GM21717 (cell line): Measurements from ENCODE around the gene HOXC10.

Experiments used
- ATAC-seq: cut with Tn5 transposase; IDR thresholded peaks from one replicate; pipeline ENCODE4 v1.9.1; 2021; ENCODE audit warnings: mild to moderate bottlenecking, moderate library complexity; ENCODE audit not compliant: unreplicated experiment

The HOXC10 gene

DNA sequence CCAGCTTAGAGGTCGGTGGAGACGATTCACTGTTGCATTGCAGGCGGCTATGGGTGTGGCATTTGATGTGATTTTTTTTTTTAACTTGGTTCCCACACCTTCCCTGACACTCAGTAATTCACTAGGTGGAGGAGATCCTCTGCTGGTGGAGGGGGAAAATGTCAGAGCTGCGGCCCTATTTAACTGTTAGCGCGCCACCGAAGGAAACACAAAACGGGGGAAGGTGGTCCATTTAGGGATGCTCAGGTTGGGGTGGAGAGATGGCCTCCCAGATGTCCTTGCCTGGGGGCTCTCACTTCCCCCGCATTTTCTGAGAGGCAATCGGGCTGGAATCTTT lies 34.5 kb upstream of the HOXC10 start:
- no peak for ATAC-seq

DNA sequence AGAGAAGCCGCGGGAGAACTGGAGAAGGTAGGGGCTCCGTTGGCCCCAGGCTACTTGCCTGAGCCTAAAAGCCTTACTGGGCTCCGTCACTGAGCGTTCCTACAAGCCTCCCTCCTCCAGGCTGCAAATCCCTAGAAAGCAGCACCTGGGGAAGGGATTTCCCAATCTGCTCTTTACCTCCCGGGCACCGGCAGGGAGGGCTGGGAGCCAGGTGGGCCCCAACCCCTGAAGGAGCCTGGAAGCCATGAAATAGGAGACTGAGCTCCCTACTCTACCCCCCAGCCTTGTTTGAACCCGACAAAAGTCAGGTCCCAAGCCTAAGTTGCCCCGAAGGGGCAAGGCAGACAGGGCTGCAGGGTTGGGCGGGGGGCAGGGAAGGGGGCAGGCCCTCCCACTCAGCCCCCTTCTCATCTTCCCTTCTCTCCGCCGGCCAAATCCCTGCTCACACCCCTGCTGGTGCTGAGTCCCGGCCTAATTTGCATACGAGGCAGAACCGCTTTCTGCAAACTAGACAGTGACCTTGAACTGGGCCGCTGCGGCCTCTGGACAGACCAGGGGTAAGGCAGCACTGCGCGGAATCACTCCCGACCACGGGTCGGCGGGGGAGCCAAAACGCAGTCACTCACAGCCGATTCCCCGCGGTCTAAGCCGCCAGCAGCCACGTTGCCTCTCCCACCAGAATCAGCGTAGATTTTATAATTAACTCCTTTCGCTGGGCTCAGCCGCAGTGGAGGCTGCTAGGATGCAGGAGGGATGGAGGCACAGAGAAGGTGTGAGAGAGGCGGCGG lies 34.0 kb upstream of the HOXC10 start:
- ATAC-seq: no peak

DNA sequence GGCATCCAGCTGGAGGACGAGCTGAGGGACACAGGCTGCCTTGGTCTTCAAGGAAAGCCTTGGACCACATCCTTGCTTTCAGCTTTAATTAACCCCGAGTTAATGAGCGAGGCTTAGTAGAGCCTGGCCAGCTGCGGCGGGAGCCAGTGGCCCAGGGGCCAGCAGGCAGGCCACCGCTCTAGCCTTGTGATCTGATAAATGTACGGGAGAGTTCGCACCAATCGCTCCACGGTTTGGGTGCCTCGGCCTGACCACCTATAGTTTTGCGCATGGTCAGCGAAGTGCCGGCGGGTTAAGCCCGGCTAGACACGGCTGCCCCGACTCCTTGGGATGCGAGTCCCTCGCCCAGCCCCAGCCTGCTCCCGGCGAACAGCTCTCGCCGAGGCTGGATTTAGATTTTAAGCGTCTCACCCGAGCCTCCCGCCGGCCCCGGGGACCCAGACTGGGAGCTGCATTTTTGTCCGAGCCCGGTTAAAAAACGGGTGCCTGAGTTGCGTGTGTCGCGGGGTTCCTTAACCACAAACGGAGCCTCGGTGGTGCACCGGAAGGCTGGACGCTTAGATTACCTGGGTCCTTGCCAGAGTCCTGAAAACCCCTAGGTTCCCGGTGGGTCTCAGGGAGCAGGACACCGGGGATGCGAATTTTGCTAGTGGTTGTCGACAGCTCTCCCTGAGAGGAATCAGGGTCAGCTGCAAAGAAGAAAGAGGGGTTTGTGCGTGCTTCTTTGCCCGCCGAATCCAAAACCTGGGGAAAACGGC lies 33.2 kb upstream of the HOXC10 start:
- no peak for ATAC-seq

DNA sequence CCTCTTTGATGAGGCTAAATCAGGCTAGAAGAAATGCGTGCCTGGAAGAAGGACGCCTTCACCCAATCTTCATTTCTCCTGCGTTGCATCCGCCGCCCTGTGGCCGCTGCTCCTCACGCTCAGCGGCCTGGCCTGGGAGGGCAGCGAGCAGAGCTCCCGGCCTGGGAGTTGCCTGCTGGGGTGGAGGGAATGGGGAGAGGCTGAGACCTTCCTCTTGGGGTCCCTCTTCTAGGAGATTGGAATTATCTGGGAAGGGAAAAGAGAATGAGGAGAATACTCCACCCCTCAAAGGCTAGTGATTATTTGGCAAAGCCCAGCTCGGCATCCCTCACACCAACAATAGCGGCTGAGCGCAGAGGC lies 32.6 kb upstream of the HOXC10 start:
- ATAC-seq: no peak

DNA sequence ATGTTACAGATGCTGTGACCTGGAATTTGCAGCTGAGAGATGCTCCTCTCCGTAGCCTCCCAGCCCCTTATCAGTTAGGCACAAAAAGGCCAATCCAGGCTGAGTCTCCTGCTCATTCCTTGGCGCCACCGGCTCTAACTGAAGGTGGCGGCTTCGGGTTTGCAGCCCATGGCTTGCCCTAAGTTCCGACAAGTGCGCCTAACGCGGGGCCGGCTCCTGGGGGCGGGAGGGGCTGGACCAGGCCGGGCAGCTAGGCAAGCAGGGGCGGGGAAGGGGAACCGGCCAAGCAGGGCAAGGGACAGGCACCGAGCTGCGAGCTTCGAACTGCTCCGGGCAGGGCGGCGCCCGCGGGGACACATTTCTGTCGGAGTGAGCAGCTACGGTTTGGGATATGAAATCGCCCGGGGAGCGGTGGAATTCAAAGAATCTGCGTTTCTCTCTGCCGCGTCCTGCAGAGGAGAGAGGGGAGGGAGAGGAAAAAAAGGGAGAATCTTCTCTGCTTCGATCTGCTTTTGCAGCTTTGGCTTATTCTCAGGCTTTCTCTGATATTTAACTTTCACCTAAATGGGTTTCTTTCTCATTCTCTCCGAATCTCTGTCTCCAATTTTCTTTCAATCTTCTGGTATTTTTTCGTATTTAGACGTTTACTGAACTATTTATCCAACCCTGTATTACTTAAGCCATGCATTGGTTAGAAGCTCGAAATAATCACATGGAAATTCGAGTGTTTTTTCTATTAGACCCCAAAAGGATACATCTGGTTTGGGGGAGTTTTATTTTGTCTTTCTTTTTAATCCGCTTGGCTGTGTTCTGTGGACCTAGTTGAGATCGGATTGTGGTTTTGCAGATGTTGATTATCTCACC lies 31.8 kb upstream of the HOXC10 start:
- no peak for ATAC-seq

DNA sequence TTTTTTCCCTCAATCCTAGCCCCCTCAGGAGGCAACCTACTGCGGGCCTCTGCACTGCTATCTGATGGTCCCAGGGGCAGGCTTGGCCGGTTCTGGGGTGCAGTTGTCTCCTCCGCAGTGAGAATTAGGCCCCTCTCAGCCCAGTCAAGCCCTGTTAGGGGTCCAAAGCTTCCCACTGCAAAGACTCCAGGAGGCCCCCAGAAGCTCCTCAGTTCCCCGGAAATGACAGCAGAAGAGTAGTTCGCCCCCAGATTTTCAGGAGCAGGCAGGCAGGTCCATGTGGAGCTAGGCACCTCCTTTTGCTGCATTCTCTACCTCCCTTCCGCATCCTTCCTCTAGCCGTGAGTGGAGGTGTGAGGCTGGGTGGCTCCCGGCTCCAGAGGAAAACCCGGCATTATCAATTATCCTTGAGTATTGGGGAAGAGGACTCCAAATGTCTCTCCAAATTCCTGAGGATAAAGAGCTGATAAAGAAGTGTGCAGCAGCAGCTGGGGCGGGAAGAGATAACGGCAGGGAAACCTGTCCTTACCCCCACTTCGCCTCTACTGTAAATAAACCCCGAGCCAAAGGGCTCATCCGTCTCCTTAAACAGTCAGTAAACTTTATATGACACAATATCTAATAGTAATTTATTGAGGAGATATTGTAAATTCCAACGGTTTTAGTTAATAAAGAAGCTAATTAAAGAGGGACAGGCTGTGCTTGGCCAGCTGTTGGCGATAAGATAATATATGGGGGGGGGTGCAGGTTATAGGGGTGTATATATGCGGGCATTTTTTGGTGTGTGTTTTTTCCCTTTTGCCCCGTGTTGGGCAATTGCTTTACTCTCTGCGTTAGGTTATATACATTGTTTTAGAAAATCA lies 30.9 kb upstream of the HOXC10 start:
- no peak for ATAC-seq

DNA sequence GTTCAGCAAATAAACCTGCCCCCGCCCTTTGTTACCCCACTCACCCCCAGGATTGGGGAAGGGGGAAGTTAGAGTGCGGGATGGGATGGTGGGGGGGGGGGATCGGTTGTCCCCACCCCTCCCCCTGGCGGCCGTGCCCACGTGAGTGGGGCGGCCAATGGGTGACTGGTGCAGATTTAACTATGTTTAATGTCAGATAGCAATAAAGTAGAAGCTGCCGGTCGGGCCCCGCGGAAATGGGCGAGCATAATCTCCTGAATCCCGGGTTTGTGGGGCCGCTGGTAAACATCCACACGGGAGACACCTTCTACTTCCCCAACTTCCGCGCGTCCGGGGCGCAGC lies 30.3 kb upstream of the HOXC10 start, which contains the start of gene HOXC12:
Gene HOXC12 (plus strand): TSS at position 210 of the 342 bp plus-strand sequence. CDS start 27 bp downstream, at position 237.
- no peak for ATAC-seq

DNA sequence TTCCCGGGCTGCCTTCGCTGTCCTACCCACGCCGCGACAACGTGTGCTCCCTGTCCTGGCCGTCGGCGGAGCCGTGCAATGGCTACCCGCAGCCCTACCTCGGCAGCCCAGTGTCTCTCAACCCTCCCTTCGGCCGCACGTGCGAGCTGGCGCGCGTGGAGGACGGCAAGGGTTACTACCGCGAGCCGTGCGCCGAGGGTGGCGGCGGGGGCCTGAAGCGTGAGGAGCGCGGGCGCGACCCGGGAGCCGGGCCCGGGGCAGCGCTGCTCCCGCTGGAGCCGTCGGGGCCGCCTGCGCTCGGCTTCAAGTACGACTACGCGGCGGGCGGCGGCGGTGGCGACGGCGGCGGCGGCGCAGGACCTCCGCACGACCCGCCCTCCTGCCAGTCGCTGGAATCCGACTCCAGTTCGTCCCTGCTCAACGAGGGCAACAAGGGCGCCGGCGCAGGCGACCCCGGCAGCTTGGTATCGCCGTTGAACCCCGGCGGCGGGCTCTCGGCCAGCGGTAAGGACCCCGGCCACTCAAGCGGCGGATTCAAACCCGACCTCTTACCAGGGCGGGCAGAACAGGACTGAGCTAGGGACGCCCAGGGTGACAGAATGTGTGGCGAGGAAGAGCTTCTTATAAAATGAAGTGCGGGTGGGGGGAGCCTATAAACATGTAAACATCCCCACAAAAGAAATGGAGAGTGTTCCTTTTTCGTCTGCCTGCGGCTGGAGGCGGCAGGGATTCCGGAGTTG lies 29.7 kb upstream of the HOXC10 start:
- ATAC-seq: no peak

DNA sequence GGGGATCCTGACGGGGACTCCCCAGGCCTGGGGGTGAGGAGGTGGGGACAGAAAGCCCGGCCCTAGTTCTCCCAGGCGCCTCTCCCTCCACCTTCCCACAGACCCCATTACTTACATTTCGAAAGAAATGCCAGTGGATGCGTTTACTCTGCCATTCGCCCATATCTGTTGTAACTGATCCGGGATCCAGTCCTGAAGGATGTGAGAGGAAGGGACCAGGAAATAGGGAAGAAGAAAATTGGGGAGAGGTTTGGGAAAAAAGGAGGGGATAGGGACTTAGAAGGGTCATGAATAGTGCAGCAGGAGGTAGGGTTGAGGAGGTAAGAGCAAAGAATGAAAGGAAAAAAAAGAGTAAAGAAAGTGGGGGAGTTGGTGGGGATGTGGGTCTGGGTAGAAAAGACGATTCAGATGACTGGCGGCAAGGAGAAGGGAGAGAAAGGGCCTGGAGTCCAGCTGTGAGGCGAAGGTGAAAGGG lies 29.1 kb upstream of the HOXC10 start:
- no peak for ATAC-seq

DNA sequence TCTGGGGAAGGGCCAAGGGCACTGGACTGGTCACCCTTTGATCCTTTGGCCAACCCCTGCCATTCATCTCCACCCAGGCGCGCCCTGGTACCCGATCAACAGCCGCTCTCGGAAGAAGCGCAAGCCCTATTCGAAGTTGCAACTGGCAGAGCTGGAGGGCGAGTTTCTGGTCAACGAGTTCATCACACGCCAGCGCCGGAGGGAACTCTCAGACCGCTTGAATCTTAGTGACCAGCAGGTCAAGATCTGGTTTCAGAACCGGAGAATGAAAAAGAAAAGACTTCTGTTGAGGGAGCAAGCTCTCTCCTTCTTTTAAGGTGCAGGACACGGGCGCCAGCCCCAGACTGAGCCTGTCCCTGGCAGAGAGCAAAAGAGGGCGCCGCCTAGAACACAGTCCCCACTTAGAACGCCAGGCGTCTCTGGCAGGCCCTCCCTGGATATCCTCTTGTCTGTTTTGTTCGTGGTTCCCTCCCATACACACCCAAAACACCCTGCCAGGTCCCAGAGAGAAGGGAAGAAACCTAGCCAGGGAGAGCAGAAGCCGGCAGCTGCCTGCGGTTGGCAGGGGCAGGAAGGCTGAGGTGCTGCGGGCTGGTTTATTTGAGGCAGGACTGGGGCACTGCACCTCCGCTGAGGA lies 28.6 kb upstream of the HOXC10 start:
- ATAC-seq: no peak

DNA sequence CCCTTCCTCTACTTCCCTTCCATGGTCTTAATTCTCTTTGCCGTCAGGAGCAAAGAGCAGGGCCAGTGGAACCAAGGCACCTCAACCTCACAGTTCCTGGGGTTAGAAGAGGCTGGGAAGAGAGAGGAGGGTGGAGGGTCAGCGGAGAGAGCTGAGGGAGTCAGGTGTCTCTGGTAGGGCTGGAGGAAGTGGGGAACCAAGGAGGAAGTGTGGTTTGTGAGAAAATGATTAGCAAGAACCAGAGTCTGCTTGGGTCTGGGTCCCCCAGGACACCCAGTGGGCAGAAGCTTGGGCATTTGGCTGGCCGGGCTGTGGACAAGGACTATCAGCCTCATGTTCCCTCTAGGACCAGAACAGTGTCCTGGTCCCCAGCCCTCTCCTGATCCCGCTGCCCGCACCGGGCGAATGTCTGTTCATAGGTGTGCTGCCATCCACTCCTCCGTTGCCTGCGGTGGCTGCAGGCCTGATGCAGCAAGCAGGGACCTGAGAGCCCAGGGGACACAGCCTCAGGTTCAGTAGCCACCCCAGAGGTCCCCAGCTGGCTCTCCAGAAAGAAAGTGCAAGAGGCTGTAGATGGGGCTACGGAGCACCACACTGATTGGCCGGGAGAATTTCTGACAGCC lies 27.9 kb upstream of the HOXC10 start:
- no peak for ATAC-seq

DNA sequence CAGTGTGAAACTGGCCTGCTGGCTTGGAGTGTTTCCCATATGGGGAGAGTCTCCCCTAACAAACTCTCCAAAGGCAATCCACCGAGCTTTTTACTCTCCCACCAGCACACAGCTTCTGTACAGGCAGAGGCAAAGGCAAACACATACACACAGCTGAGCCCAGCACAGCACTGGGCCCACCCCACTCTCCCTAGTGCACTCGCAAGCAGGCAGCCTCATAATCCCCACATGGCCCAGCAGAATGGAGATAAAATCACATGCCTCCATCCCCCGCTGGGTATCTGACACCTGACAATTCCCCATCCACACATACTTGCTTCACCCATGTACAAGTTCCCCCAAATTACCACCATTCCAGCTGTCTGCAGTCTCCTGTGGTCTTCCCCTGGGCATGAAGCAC lies 26.8 kb upstream of the HOXC10 start:
- no peak for ATAC-seq

DNA sequence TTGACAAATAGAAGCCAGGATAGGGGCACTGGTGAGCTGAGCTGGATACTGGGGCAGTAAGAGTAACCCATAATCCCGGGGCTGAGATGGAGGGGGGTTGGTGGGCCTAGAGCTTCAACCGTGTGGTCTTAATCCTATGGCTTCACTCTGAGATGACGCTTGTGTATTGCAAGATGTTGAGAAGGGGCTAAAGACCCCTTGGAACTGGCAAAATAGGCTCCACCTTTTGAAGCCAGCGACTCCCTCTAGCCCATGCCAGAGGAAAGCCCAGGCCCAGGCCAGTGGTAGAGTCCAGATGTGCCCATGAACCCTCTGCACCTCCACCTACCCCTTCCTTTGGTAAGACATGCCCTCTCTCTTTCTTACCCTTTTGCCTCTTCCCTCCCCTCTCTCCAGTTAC lies 25.6 kb upstream of the HOXC10 start:
- no peak for ATAC-seq

DNA sequence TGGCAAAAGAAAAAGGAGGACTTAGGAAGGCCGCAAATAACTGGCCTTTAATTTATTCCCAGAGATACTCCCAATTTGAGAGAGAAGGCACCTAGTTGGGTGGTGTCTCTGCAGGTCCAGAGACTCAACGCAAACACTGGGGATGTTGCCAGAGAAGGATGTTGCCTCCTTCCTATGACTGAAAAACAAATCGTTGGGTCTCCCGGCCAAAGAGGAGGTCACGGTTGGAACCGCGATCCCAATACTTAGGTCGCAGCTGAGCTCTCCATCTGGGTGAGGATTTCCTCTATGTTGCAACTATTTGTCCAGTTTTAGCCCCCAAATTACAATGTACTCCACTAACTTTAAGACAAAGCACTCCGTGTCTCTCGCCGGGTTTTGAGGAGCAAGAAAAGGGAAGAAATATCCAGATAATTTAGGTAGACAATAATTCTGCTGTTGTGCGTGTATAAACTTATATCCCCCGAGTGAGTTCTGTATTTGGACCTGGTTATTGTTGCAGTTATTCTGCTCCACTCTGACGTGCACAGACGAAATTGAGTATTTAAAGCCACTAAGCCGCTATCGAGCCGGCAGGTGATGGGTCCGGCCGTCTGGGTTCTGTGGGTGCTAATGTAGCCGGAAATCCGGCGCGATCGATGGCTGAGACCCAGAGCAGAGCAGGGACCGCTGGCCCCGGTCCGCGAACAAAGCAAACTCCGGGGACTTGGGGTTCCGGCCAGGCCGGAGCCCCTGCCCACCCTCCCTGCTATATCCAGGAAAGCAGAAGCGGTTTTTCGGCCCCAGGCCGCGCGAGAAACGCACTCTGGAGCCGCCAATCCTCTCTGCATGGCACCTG lies 24.5 kb upstream of the HOXC10 start:
- ATAC-seq: no peak

DNA sequence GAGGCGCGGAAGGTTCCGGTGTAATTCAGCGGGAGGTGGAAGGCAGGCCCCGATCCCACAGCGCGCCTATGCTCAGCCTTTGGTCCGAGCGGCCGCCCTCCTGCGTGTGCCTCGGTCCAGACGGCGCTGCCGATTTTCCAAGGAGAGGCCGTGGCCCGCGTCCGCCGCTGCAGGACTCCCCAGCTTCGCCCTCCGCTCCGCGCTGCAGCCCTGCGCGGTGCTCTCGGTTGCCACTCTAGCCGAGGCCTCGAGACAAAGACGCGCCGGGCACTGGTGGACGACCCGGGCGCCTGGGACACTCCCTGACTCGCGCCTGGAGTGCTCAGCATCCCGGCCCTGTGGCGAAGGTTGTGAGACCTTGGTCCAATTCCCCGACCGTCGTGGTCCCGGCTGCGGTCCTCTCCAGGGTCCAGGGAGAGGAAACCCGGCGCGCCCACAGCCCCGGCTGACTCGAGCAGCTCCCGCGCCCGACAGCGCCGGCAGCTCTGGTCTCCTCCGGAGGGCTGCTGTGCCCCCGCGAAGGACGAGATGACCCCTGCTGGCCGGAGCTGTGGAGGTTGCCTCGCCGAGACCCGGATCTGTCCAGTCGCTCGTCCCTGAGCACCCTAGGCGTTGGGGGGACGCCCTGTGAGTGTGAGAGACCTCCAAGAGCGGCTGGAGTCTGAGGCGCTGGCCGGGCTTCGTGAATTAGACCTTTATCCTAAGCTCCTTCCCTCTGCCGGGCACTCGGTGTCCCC lies 23.8 kb upstream of the HOXC10 start:
- no peak for ATAC-seq

DNA sequence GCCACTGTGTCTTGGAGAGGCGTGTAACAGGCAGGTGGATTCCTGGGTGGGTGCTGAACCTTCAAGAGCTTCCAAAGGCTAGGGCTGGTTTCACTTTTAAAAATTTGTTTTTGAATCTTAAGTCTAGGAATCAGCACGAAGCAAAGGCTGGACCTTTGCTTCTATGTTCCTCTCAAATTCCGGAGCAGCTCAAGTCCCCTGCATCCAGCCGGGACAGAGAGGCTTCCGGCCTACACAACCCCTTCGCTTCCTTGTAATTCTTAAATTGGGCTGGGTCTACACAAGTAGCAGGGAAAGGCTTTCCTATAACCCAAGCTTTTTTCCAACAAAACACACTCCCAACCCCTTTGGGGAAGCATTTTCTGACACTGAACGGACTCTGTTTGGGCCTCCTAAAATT lies 21.9 kb upstream of the HOXC10 start:
- ATAC-seq: no peak
